H1 (cell line): ENCODE data around the gene RPP25. TPM values are rescaled to one million over a fixed set of nuclear protein-coding genes. Genes with fewer than 3 reads are reported as not detected.

ENCODE experiments used
- CTCF ChIA-PET: fragments of 300-600 bp; sonication (Branson Sonifier 250); formaldehyde crosslinking; loops from one replicate; lab custom pipeline; 2021; ENCODE audit not compliant: partially characterized antibody; lab: Charles Lee
- POLR2A ChIA-PET: fragments of 300-600 bp; sonication (Branson Sonifier 250); formaldehyde crosslinking; loops from one replicate; lab custom pipeline; 2021; ENCODE audit warnings: inconsistent platforms; ENCODE audit not compliant: partially characterized antibody; lab: Charles Lee
- DNase-seq, 2 experiments: peaks; one replicate each; pipeline versions ENCODE4 v3.0.0 to v3.0.0-alpha.2; 2010 to 2022; ENCODE audit warnings: low spot score in 2 of 2, low read depth in 1 of 2, mixed read lengths in 1 of 2
- FAIRE-seq: peaks from 2 replicates; lab custom pipeline; 2011; peaks lifted over from hg19 to GRCh38; lab: Jason Lieb, UNC
- H2AFZ ChIP-seq: 2 replicates; pipeline ENCODE4 v1.8.1; 2012; ENCODE audit warnings: low read length, inconsistent platforms
- H2AK5ac ChIP-seq: 2 replicates; pipeline ENCODE4 v1.6.1; 2013; ENCODE audit warnings: low read depth, low read length
- H2BK120ac ChIP-seq: replicated peaks from 2 replicates; pipeline ENCODE3; 2013; ENCODE audit warnings: low read depth, low read length, inconsistent platforms
- H2BK12ac ChIP-seq: 2 replicates; pipeline ENCODE4 v1.6.1; 2013; ENCODE audit warnings: low read depth, low read length
- H2BK15ac ChIP-seq: 2 replicates; pipeline ENCODE4 v1.6.1; 2013; ENCODE audit warnings: low read length
- H2BK20ac ChIP-seq: 2 replicates; pipeline ENCODE4 v1.6.1; 2013; ENCODE audit warnings: low read length
- H2BK5ac ChIP-seq: 2 replicates; pipeline ENCODE4 v1.6.1; 2013; ENCODE audit warnings: low read depth, low read length
- H3K14ac ChIP-seq: 2 replicates; pipeline ENCODE4 v1.6.1; 2013; ENCODE audit warnings: inconsistent platforms; ENCODE audit not compliant: insufficient read length
- H3K18ac ChIP-seq: 2 replicates; pipeline ENCODE4 v1.6.1; 2013; ENCODE audit warnings: low read length; ENCODE audit errors: extremely low read depth
- H3K23ac ChIP-seq: 2 replicates; pipeline ENCODE4 v1.6.1; 2013; ENCODE audit warnings: inconsistent platforms; ENCODE audit not compliant: insufficient read length
- H3K23me2 ChIP-seq: 2 replicates; pipeline ENCODE4 v1.6.1; 2013; ENCODE audit warnings: low read depth, low read length
- H3K27ac ChIP-seq: 2 replicates; pipeline ENCODE4 v1.6.1; 2011; ENCODE audit warnings: low read depth, low read length, inconsistent platforms
- H3K27me3 ChIP-seq, 4 experiments: replicated peaks in 1 of 4; 1 replicate in 1 of 4; 2 replicates in 3 of 4; pipeline versions ENCODE4 v1.6.1 to v1.8.1; 2011 to 2013; ENCODE audit warnings: low read length in 3 of 4, mild to moderate bottlenecking in 3 of 4, inconsistent platforms in 2 of 4, mixed read lengths in 2 of 4, moderate library complexity in 1 of 4; ENCODE audit not compliant: control insufficient read depth in 3 of 4, insufficient read depth in 3 of 4; ENCODE audit errors: extremely low read depth in 1 of 4
- H3K36me3 ChIP-seq, 4 experiments: 2 replicates each; pipeline versions ENCODE4 v1.6.1 to v1.8.1; 2011 to 2013; ENCODE audit warnings: mild to moderate bottlenecking in 4 of 4, low read length in 3 of 4, moderate library complexity in 2 of 4, control low read depth in 1 of 4, inconsistent platforms in 1 of 4; ENCODE audit not compliant: insufficient read depth in 4 of 4, control insufficient read depth in 2 of 4
- H3K4ac ChIP-seq: replicated peaks from 2 replicates; pipeline ENCODE3; 2013; ENCODE audit warnings: low read length, low read depth, mixed read lengths, inconsistent platforms; ENCODE audit not compliant: insufficient read length
- H3K4me1 ChIP-seq, 4 experiments: replicated peaks in 1 of 4; 1 replicate in 1 of 4; 2 replicates in 3 of 4; pipeline versions ENCODE4 v1.6.1 to v1.8.1; 2011 to 2013; ENCODE audit warnings: low read length in 3 of 4, inconsistent platforms in 2 of 4, mixed read lengths in 1 of 4; ENCODE audit not compliant: insufficient read depth in 4 of 4, control insufficient read depth in 3 of 4
- H3K4me2 ChIP-seq, 2 experiments: 2 replicates each; pipeline versions ENCODE4 v1.6.1 to v1.8.1; 2011 to 2013; ENCODE audit warnings: low read depth in 2 of 2, low read length in 2 of 2, control low read depth in 1 of 2, inconsistent platforms in 1 of 2, mild to moderate bottlenecking in 1 of 2; ENCODE audit not compliant: insufficient read depth in 1 of 2
- H3K4me3 ChIP-seq, 4 experiments: fragments of 200-600, 300-600 bp in 1 of 4; sonication (generic), shearing (Covaris generic), sonication (Bioruptor Twin) in 1 of 4; 2 replicates each; pipeline versions ENCODE4 v1.5.1 to v1.8.1; 2011 to 2016; ENCODE audit warnings: low read length in 4 of 4, low read depth in 3 of 4, control low read depth in 2 of 4, inconsistent platforms in 2 of 4, mild to moderate bottlenecking in 2 of 4, mixed read lengths in 1 of 4, moderate library complexity in 1 of 4; ENCODE audit not compliant: insufficient read depth in 2 of 4; ENCODE audit errors: extremely low read depth in 1 of 4
- H3K56ac ChIP-seq: replicated peaks from 2 replicates; pipeline ENCODE3; 2013; ENCODE audit warnings: low read depth, mild to moderate bottlenecking, mixed read lengths, low read length, inconsistent platforms; ENCODE audit not compliant: insufficient read length
- H3K79me1 ChIP-seq: 2 replicates; pipeline ENCODE4 v1.6.1; 2013; ENCODE audit warnings: low read depth, low read length, control low read depth
- H3K79me2 ChIP-seq, 2 experiments: 2 replicates each; pipeline versions ENCODE4 v1.6.1 to v1.8.1; 2012 to 2013; ENCODE audit warnings: low read length in 2 of 2, mild to moderate bottlenecking in 2 of 2, inconsistent platforms in 1 of 2; ENCODE audit not compliant: insufficient read depth in 2 of 2, control insufficient read depth in 1 of 2
- H3K9ac ChIP-seq, 4 experiments: replicated peaks in 1 of 4; 1 replicate in 1 of 4; 2 replicates in 3 of 4; pipeline versions ENCODE4 v1.6.1 to v1.8.1; 2011 to 2013; ENCODE audit warnings: low read depth in 3 of 4, low read length in 3 of 4, control low read depth in 2 of 4, mild to moderate bottlenecking in 2 of 4, moderate library complexity in 2 of 4, inconsistent platforms in 1 of 4; ENCODE audit errors: extremely low read depth in 1 of 4
- H3K9me3 ChIP-seq, 2 experiments: 2 replicates each; pipeline versions ENCODE4 v1.6.1 to v1.8.1; 2012 to 2013; ENCODE audit warnings: mild to moderate bottlenecking in 2 of 2, moderate library complexity in 2 of 2, control low read depth in 1 of 2, inconsistent platforms in 1 of 2, low read depth in 1 of 2, low read length in 1 of 2, mixed read lengths in 1 of 2; ENCODE audit not compliant: insufficient read depth in 2 of 2
- H4K20me1 ChIP-seq, 2 experiments: replicated peaks in 1 of 2; 2 replicates each; pipeline versions ENCODE3 to v1.8.1; 2011 to 2013; ENCODE audit warnings: inconsistent platforms in 2 of 2, low read length in 2 of 2, mild to moderate bottlenecking in 1 of 2; ENCODE audit not compliant: insufficient read depth in 2 of 2, control insufficient read depth in 1 of 2
- H4K5ac ChIP-seq: 2 replicates; pipeline ENCODE4 v1.6.1; 2013; ENCODE audit warnings: low read length, low read depth, mixed read lengths, inconsistent platforms; ENCODE audit not compliant: insufficient read length
- H4K8ac ChIP-seq: 2 replicates; pipeline ENCODE4 v1.8.0; 2013; ENCODE audit warnings: mild to moderate bottlenecking, moderate library complexity, low read length, inconsistent platforms; ENCODE audit not compliant: insufficient read depth; ENCODE audit errors: extremely low read depth
- H4K91ac ChIP-seq: replicated peaks from 2 replicates; pipeline ENCODE3; 2013; ENCODE audit warnings: low read length, mixed read lengths, inconsistent platforms; ENCODE audit not compliant: insufficient read length
- CREB1 ChIP-seq: IDR thresholded peaks from 2 replicates; pipeline ENCODE4 v1.6.1; 2012; ENCODE audit warnings: inconsistent platforms
- CTBP2 ChIP-seq: IDR thresholded peaks from 2 replicates; pipeline ENCODE4 v1.7.0; 2011; ENCODE audit warnings: borderline replicate concordance, mild to moderate bottlenecking, moderate library complexity, mixed read lengths, low read length; ENCODE audit not compliant: insufficient read depth, insufficient read length
- EGR1 ChIP-seq: IDR thresholded peaks from 2 replicates; pipeline ENCODE4 v1.6.1; 2011; ENCODE audit warnings: low read depth, low read length, borderline replicate concordance
- GTF2F1 ChIP-seq: IDR thresholded peaks from 2 replicates; pipeline ENCODE4 v1.6.1; 2012; ENCODE audit warnings: low read depth, low read length, improper control_type of control experiment, borderline replicate concordance
- NRF1 ChIP-seq: IDR thresholded peaks from 2 replicates; pipeline ENCODE4 v1.6.1; 2011; ENCODE audit warnings: mild to moderate bottlenecking, low read depth, low read length, improper control_type of control experiment
- RXRA ChIP-seq: IDR thresholded peaks from 2 replicates; pipeline ENCODE4 v1.6.1; 2011; ENCODE audit warnings: low read depth, mild to moderate bottlenecking, low read length, moderate library complexity; ENCODE audit not compliant: insufficient read depth
- SP2 ChIP-seq: IDR thresholded peaks from 2 replicates; pipeline ENCODE4 v1.6.1; 2012; ENCODE audit warnings: mild to moderate bottlenecking, low read length, inconsistent platforms
- YY1 ChIP-seq: IDR thresholded peaks from 2 replicates; pipeline ENCODE4 v1.6.1; 2011; ENCODE audit warnings: low read depth, mild to moderate bottlenecking, low read length
- WGBS, 2 experiments: shearing (Covaris generic) in 1 of 2; methylation state at CpG; one replicate each; pipeline versions ENCODE4 v1.1.6 to v1.1.7; 2013 to 2015; ENCODE audit warnings: low lambda C conversion rate in 2 of 2, mixed read lengths in 2 of 2, inconsistent platforms in 1 of 2, low coverage in 1 of 2, missing lambda C conversion rate in 1 of 2; ENCODE audit not compliant: insufficient replicate concordance in 2 of 2, insufficient coverage in 1 of 2, insufficient read length in 1 of 2; ENCODE audit errors: extremely low coverage in 1 of 2, missing lambda C conversion rate in 1 of 2; 5-methylcytosine and 5-hydroxymethylcytosine counted together
- polyA plus RNA-seq, 7 experiments: library from polyadenylated mRNA; depleted of rRNA in 3 of 7; stranded (reverse) in 5 of 7; unstranded in 2 of 7; fragments of >200 nt in 5 of 7; fragments of 200-250 nt in 2 of 7; gene quantifications; 1 replicate in 5 of 7; 2 replicates in 1 of 7; 4 replicates in 1 of 7; pipeline versions ENCODE4 v1.2.1 to v1.2.3, GENCODE V29; 2011 to 2013; ENCODE audit warnings: missing spikeins in 2 of 7, mixed read lengths in 2 of 7
- total RNA-seq: library from RNA; stranded (reverse); fragmentation: NEBNext Ultra II Directional; extraction: Animal tissue kit (Norgen Biotek cat#: 25700); gene quantifications from 2 replicates; pipeline ENCODE4 v1.2.1, GENCODE V29; 2021

Gene RPP25
- total and polyA plus RNA-seq, 2 of the 8 experiments (the other 6 are each of a cell fraction or from before 2014, with no cell fraction given): 17.4 to 19.8 TPM

DNA sequence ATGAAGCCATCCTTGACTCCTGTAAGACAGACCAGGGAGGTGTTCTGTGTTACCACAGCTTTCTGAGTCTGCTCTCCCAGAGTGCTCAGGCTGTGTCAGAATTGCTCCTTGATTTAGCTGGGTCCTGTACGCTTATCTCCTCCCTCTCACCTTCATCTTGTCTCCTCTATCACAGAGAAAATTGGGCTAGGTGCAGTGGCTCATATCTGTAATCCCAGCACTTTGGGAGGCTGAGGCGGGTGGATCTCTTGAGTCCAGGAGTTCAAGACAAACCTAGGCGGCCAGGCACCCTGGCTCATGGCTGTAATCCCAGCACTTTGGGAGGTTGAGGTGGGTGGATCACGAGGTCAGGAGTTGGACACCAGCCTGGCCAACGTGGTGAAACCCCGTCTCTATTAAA lies 44.7 kb upstream of the RPP25 start:
- ChIA-PET POLR2A (interaction anchor here (0.6 to 1.2 kb wide), 2 partner anchors 10 to 18 kb away, joined by 3 to 4 read pairs; no protein-coding TSS in a partner anchor), CTCF (interaction anchor here (0.7 to 1.3 kb wide), 3 partner anchors 33 to 273 kb away, joined by 3 to 4 read pairs (median 4); no protein-coding TSS in a partner anchor)
- Histone ChIP-seq H2BK20ac (no peak overlapping the region), H3K56ac (no peak overlapping the region), H4K20me1 (peaks cover 0 to 4% of the 10 kb centered on the region in 2 experiments), H3K18ac (no peak overlapping the region), H3K4ac (no peak overlapping the region), H4K5ac (no peak overlapping the region), H3K4me1 (peaks cover 0 to 5% (median 3%) of the 10 kb centered on the region in 4 experiments; a peak in 6 of 7 replicates), H3K9ac (no peak overlapping the region), H3K79me2 (peaks cover 0 to 9% of the 10 kb centered on the region in 2 experiments; a peak in 1 of 4 replicates), H4K91ac (no peak overlapping the region), H3K79me1 (no peaks in the 10 kb centered on the region; the same call in 1 of the 2 replicates), H2BK15ac (no peak overlapping the region), H2BK120ac (no peak overlapping the region), H2AFZ (no peak overlapping the region), H3K14ac (no peak overlapping the region), H2AK5ac (no peak overlapping the region), H3K4me3 (no peak overlapping the region), H4K8ac (no peak overlapping the region), H3K36me3 (no peaks in the 10 kb centered on the region), H3K23ac (no peak overlapping the region), H3K27me3 (peaks cover 0 to under 1% (median 0%) of the 10 kb centered on the region in 4 experiments; a peak in 3 of 7 replicates), H3K9me3 (no peaks in the 10 kb centered on the region), H2BK5ac (no peak overlapping the region), H3K23me2 (peaks cover under 1% of the 10 kb centered on the region; the same call in 1 of the 2 replicates), H2BK12ac (no peak overlapping the region), H3K27ac (no peak overlapping the region), H3K4me2 (no peak overlapping the region)
- FAIRE-seq (no peak), DNase-seq (no peak)
- WGBS, 2 experiments: 88% methylated on average over 6 of the region's 6 CpGs; no CpG with 5 or more reads in 1 of the 2 experiments
- TF ChIP-seq CREB1 (no peak), SP2 (no peak), GTF2F1 (no peak), NRF1 (no peak), CTBP2 (no peak), YY1 (no peak), RXRA (no peak), EGR1 (no peak)
